CD4-positive, alpha-beta T cell treated with Interleukin-6 at 100 ng/mL for 8 hours (primary cell): ENCODE measurements around the gene PCED1B.

Experiments
- DNase-seq: peaks from one replicate; pipeline ENCODE4 v3.0.0-alpha.2; 2020; ENCODE audit warnings: mixed read lengths, low spot score

Gene PCED1B

DNA sequence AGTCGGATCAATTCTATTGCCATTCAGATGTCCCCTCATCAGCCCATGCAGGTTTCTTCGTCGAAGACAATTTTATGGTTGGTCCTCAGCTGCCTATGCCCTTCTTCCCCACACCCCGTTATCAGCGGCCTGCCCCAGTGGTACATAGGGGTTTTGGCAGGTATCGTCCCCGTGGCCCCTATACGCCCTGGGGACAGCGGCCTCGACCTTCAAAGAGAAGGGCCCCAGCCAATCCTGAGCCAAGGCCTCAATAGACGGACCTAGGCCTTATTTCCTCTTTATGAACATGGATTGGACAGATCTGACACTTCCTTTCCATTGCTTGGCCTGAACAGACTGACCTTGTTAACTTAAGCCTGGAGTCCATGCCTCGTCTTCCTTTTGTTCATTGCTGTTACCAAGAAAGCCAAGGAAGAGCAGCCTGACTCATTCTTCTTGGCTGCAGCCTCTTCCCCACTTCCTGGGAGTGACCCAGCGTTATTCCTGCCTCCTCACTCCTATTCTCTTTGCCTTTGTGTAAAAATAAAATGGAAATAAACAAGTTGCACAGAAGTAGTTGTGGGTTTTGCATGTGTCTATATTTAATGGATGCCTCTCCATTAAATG lies 156.8 kb downstream of the PCED1B start:
- DNase-seq: no peak

DNA sequence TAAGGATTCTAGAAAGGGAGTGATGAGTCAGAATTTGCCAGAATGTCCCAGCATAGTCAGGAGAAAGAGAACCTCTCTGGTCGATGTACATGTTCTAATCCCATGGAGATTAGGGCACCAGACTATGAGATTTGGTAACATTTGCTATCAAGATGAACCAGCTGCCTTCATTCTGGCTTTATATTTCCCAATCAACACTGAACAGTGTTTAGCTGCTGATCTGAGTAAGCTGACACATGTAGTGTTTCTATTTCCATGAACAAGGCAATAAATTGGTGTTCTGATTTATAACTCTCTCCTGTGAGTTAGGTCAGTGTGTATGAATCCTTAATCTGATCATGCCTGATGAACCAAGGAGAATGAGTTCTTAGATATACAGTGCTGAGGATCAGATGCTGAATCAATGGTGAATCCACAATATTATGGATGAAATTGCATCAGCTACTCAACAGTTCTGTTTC lies 158.4 kb downstream of the PCED1B start:
- no peak for DNase-seq

DNA sequence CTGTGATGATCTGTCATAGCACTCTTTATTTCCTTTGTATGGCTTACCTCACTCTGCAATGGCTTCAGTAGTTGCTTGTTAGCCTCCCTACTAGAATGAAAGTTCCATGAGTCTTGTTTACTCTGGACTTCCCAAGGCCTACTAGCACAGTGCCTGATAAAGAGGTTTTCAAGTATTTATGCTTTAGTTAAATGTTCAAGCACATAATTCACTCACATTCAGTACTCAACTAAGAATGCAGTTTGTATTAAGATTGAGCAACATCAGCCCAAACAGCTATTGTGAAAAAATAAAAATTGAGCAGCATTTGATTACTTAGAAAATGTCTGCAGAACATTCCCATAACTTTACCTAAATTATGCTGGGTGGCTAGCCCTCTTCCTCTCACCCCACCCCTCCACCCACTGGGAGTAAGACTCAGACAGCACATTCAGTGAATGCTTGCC lies 159.3 kb downstream of the PCED1B start:
- DNase-seq: no peak

DNA sequence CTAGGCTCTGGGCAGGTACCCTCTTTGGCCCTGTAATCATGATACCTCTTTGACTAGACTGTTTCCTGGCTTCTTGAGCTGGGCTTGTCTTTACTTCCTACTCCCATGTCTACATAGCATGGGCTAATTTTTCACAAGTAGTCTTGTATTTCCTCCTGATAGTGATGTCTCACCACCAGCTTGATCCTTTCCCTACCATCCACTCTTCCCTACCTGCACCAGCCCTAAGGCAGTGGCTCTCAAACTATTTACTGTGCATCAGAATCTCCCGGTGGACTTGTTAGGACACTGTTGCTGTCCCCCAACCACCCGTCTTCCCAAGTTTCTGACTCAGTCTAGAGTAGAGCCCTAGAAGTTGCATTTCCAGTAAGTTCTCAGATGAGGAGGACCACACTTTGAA lies 163.0 kb downstream of the PCED1B start:
- no peak for DNase-seq

GRCh38 chr12:47244835-47245234 lies 165.4 kb downstream of the PCED1B start:
- DNase-seq: no peak

GRCh38 chr12:47245623-47246022 lies 166.2 kb downstream of the PCED1B start:
- no peak for DNase-seq

- no peak for DNase-seq
Observed at GRCh38 chr12:47247418-47247817, 168.0 kb downstream of the PCED1B start.

DNA sequence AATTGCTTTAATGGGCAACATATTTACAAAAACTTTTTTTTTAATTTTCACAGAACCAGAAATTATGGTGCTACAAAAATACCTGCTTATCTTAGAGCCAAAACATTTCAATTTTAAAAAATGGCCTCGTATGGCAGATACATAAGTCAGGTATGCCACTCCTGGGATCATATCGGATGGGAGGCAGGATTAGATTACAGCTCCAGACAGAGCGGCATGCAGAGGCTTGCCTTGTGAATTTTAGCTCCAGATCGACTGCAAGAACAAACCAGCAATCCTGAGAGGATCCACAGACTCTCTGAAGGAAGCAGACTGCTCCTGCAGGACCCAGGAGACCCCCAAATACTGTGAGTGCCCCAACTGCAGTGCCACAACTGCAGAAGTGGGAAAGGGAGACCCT lies 169.7 kb downstream of the PCED1B start:
- DNase-seq: no peak

GRCh38 chr12:47249719-47250357 lies 170.4 kb downstream of the PCED1B start:
- DNase-seq: no peak

DNA sequence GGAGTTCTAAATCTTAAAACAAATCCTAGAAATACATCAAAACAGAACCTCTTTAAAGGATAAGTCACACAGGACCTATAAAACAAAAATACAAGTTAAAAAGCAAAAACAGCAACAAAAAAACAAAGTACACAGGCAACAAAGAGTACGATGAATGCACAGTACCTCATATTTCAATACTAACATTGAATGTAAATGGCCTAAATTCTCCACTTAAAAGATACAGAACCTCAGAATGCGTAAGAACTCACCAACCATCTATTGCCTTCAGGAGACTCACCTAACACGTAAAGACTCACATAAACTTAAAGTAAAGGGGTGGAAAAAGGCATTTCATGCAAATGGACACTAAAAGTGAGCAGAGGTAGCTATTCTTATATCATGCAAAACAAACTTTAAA lies 172.5 kb downstream of the PCED1B start:
- no peak for DNase-seq

DNA sequence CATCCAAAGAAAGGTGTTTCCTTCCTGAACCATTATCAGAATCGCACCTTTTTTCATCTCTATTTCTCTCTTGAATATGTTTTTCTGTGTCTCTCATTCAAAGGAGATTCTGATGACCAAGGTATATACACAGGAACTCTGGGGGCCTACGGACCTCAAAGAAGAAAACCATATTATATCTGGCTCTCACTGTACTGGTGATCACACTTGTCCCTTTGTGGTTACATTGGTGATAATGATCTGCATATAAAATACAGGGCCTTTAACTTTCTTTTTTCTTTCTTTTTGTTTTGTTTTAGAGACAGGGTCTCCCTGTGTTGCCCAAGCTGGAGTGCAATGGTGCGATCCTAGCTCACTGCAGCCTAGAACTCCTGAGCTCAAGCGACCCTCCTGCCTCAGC lies 185.5 kb downstream of the PCED1B start:
- DNase-seq: no peak

DNA sequence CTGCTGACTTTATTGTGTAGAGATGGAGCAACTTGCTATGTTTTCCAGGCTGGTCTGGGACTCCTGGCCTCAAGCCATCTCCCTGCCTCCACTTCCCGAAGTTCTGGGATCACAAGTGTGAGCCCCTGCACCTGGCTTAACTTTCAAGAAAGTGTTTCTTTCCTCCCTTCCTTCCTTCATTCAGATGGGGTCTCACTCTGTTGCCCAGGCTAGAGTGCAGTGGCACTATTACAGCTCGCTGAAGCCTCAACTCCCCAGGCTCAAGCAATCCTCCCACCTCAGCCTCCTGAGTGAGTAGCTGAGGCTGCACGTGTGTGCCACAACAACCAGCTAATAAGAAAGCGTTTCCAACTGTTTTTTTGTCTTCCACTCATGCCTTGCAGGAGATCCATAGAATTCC lies 186.0 kb downstream of the PCED1B start:
- DNase-seq: no peak

DNA sequence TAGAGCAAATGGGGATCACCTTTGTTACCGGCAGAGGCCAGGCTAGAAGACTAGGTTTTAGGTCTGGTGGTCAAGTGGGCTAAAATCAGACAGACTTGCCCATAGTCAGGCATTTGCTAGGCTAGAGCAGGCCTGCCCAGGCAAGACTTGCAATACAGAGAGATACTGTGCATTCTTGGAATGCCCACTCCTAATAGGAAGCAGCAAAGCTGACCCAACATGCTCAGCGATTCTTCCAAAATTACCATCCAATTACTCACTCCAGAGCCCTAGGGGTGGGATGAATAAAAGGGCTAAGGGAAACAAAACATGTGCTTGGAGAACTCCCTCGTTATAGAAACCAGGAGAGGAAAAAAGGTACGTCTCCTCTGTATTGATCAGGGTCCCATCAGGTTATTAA lies 188.2 kb downstream of the PCED1B start:
- DNase-seq: no peak

GRCh38 chr12:47268501-47269454 lies 189.4 kb downstream of the PCED1B start:
- no peak for DNase-seq

- DNase-seq: no peak
Observed at GRCh38 chr12:47269916-47270315, 190.5 kb downstream of the PCED1B start.

DNA sequence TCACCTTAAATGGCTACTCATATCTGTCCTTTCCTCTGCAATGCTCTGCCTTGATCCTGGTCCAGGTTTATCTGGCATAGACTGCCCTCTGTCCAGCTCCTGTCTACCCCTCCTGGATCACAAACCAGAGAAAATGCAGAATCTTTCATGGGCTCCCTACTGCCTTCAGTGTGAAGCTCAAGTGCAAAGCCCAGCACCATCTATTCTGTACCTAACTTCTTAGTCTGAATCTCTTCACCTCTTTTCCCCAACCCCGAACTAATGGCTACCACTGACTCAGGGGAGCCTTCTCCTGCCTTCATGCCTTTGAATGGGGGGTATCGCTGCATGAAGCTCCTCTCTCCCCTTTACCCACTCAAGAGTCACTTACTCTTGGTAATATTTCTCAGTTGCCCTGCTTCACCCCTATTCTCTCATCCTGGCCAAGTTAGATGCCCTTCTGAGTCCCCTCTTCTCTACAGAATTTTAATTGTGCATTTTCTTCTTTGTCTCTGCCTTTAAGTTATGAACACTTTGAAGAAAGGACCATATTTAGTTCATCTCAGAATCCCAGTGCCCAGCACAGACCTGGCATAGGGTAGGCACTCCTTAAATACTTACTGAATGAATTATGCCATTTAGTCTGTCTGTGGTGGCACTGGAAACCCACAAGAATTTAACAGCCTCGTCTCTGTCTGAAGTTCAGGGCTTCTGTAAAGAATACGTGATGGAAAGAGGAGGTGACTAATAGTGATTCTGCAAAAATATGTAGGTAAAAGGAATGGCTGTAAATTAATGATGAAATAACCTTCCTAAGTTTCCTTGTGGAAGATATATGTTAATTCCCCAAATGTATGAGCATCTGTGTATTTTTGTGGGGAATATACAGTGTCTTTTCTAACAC lies 191.6 kb downstream of the PCED1B start:
- peak; percentile 18 for DNase-seq

GRCh38 chr12:47271800-47272239 lies 192.4 kb downstream of the PCED1B start:
- no peak for DNase-seq

DNA sequence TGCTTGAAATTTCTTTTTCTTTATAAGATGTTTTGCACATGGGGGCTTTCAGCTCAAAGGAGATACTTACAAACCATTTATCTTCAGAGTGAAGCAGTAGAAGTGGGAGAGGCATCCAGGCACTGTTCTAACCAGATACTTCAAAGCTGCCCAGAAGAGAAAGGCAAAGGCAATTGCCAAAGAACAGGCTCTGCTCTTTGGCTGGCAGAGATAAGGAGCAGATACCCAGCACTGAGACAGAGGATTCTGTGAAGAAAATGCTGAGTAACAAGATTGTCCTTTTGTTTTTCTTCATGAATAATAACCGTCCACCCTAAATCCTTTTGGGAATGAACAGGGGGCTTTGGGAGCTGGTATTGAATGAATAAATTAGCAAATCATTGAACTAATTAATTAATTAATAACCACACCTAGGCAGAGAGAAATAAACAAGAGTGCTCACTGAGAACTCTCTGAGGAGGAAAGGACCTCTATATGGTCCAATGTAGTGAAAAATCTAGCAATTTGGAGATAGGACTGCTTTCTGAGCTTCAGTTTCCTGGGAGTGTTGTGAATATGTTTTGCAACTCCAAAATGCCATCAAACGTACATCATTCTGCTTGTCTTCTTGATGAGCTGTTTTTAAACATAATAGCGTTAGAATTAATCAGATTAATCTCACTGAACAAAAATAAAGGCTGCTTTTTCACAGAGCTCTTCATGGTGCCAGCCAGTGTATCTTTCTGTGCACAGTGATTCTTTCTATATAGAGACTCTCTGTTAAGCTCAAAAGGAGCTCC lies 193.2 kb downstream of the PCED1B start:
- DNase-seq: no peak

DNA sequence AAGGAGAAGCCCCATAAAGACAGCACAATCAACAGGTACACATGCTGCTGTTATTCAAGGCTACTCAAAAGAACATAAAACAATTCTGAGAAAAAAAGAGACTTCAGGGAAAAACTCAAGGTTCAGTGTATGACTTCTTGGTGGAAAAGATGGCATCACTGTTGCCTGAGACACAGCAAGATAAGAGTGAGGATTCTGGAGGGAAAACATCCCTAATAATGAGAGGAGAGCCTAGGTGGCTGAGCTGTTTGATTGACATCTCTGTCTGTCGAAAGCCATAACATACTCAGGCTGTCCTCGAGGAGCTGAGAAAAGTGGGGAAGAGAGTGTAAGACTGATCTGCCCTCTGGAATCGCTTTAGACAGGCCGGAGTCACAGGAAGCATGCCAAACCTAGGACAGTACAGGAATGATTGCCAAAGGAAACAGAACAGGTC lies 193.8 kb downstream of the PCED1B start:
- DNase-seq: no peak

GRCh38 chr12:47274760-47275159 lies 195.3 kb downstream of the PCED1B start:
- DNase-seq: no peak

GRCh38 chr12:47276253-47276620 lies 196.8 kb downstream of the PCED1B start:
- no peak for DNase-seq
